OCI-LY7 (cell line): ENCODE results near the gene PDS5A.

Source experiments
- CTCF ChIP-seq: fragments of 200-600 bp; sonication (generic); conservative IDR thresholded peaks from 2 replicates; pipeline ENCODE4 v1.5.1; 2014; ENCODE audit warnings: mild to moderate bottlenecking, antibody characterized with exemption, low read length, moderate library complexity, mixed read lengths
- EZH2phosphoT487 ChIP-seq: fragments of 200-600 bp; sonication (generic); IDR thresholded peaks from 2 replicates; pipeline ENCODE4 v1.6.1; 2018; ENCODE audit warnings: low read depth, borderline replicate concordance, mild to moderate bottlenecking, mixed run types, antibody characterized with exemption, low read length, moderate library complexity, mixed read lengths

- TF ChIP-seq EZH2phosphoT487 (no peak), CTCF (no peak)
Observed at GRCh38 chr4:39961311-39961877, 16.3 kb downstream of the PDS5A start.
